Measurements from ENCODE around the gene PAX9. TPM values are rescaled to one million over a fixed set of nuclear protein-coding genes. Genes with fewer than 3 reads are reported as not detected.

PAX9 gene
- total and polyA plus RNA-seq, 2 of the 13 experiments (the other 11 are each of a cell fraction or from before 2014, with no cell fraction given): 0.03 TPM; not detected in 1

DNA sequence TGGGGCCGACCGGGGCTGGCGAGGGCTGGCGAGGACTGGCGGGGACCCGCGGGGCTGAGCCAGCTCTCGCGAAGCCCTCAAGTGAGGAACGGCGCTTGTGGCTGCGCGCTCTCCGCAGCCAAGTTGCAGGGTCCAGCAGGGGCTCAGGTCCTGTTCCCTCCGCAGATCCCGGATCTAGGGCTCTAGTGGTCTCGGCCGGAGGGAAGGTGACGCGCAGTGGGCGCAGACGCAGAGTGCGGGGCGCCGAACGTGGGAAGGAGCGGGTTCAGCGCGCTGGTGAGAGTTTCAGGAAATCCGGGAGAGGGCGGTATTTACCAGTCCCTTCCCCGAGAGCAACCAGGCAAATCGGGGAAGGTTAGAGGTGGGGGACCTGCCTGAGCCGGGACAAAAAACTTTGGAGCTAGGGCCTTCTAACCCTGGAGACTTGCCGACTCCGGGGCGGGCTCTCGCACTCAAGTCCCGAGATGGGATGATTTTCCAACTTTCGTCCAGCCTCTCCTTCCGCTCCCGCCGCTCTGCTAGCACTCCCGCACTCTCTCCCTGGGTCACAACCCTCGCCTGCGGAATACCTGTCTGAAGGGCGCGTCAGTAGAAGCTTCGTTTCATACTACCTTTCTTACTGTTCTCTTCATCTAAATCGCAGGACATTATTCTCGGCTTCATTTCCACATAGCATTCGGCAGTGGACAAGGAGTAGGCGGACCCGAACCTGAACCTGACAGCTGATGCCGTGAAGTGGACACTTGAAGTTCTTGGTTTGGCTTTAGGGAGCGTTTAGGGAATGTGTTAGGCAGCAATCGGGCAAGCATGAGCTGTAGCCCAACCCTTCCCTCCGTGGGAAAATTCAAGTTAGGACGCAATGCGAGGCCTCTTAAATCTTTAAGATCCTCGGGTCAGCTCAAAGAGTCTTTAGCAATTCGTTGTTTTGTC is 13.6 kb upstream of the PAX9 start (continued):
- TF ChIP-seq, protein P1, sequence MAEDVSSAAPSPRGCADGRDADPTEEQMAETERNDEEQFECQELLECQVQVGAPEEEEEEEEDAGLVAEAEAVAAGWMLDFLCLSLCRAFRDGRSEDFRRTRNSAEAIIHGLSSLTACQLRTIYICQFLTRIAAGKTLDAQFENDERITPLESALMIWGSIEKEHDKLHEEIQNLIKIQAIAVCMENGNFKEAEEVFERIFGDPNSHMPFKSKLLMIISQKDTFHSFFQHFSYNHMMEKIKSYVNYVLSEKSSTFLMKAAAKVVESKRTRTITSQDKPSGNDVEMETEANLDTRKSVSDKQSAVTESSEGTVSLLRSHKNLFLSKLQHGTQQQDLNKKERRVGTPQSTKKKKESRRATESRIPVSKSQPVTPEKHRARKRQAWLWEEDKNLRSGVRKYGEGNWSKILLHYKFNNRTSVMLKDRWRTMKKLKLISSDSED (CRISPR knock-in tag; IDR thresholded peaks at IDR 0.05): no peak
- TF ChIP-seq MXI1 (IDR thresholded peaks at IDR 0.05; ENCODE audit: borderline replicate concordance, low read depth, low read length): no peak
- TF ChIP-seq, protein P2, sequence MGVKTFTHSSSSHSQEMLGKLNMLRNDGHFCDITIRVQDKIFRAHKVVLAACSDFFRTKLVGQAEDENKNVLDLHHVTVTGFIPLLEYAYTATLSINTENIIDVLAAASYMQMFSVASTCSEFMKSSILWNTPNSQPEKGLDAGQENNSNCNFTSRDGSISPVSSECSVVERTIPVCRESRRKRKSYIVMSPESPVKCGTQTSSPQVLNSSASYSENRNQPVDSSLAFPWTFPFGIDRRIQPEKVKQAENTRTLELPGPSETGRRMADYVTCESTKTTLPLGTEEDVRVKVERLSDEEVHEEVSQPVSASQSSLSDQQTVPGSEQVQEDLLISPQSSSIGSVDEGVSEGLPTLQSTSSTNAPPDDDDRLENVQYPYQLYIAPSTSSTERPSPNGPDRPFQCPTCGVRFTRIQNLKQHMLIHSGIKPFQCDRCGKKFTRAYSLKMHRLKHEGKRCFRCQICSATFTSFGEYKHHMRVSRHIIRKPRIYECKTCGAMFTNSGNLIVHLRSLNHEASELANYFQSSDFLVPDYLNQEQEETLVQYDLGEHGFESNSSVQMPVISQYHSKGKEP (CRISPR knock-in tag; IDR thresholded peaks at IDR 0.05): no peak
- TF ChIP-seq HNRNPUL1 (IDR thresholded peaks at IDR 0.05; ENCODE audit: low read depth, low read length): no peak
- TF ChIP-seq SKI (IDR thresholded peaks at IDR 0.05; ENCODE audit: partially characterized antibody): no peak
- no peak for TF ChIP-seq RFXANK (CRISPR knock-in tag; IDR thresholded peaks at IDR 0.05)
- peak; percentile 18; the same call in 1 of the 2 replicates for TF ChIP-seq GATAD1 (CRISPR knock-in tag; IDR thresholded peaks at IDR 0.05)
- peak; percentile 59; the same call in 1 of the 2 replicates for TF ChIP-seq ZMAT3 (CRISPR knock-in tag; conservative IDR thresholded peaks at IDR 0.05)
- TF ChIP-seq XRCC5 (optimal IDR thresholded peaks at IDR 0.05; ENCODE audit: low read length): peak; percentile 73
- TF ChIP-seq MTA3 (CRISPR knock-in tag; IDR thresholded peaks at IDR 0.05): 0 out of 2 replicates have a peak, but pooled peaks have one; percentile 62
- TF ChIP-seq ZBTB7A (CRISPR knock-in tag; IDR thresholded peaks at IDR 0.05): 0 out of 2 replicates have a peak, but pooled peaks have one; percentile 45
- TF ChIP-seq ZNF616 (CRISPR knock-in tag; IDR thresholded peaks at IDR 0.05; ENCODE audit: low read depth): no peak
- TF ChIP-seq, protein P3, sequence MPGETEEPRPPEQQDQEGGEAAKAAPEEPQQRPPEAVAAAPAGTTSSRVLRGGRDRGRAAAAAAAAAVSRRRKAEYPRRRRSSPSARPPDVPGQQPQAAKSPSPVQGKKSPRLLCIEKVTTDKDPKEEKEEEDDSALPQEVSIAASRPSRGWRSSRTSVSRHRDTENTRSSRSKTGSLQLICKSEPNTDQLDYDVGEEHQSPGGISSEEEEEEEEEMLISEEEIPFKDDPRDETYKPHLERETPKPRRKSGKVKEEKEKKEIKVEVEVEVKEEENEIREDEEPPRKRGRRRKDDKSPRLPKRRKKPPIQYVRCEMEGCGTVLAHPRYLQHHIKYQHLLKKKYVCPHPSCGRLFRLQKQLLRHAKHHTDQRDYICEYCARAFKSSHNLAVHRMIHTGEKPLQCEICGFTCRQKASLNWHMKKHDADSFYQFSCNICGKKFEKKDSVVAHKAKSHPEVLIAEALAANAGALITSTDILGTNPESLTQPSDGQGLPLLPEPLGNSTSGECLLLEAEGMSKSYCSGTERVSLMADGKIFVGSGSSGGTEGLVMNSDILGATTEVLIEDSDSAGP (CRISPR knock-in tag; IDR thresholded peaks at IDR 0.05; ENCODE audit: borderline replicate concordance): peak; percentile 79
- TF ChIP-seq YEATS4 (CRISPR knock-in tag; IDR thresholded peaks at IDR 0.05; ENCODE audit: borderline replicate concordance): peak; percentile 52; the same call in 1 of the 2 replicates
- TF ChIP-seq ZKSCAN5 (CRISPR knock-in tag; IDR thresholded peaks at IDR 0.05): no peak
- TF ChIP-seq, protein P4, sequence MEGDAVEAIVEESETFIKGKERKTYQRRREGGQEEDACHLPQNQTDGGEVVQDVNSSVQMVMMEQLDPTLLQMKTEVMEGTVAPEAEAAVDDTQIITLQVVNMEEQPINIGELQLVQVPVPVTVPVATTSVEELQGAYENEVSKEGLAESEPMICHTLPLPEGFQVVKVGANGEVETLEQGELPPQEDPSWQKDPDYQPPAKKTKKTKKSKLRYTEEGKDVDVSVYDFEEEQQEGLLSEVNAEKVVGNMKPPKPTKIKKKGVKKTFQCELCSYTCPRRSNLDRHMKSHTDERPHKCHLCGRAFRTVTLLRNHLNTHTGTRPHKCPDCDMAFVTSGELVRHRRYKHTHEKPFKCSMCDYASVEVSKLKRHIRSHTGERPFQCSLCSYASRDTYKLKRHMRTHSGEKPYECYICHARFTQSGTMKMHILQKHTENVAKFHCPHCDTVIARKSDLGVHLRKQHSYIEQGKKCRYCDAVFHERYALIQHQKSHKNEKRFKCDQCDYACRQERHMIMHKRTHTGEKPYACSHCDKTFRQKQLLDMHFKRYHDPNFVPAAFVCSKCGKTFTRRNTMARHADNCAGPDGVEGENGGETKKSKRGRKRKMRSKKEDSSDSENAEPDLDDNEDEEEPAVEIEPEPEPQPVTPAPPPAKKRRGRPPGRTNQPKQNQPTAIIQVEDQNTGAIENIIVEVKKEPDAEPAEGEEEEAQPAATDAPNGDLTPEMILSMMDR (CRISPR knock-in tag; IDR thresholded peaks at IDR 0.05): peak; percentile 97
- TF ChIP-seq, protein P5, sequence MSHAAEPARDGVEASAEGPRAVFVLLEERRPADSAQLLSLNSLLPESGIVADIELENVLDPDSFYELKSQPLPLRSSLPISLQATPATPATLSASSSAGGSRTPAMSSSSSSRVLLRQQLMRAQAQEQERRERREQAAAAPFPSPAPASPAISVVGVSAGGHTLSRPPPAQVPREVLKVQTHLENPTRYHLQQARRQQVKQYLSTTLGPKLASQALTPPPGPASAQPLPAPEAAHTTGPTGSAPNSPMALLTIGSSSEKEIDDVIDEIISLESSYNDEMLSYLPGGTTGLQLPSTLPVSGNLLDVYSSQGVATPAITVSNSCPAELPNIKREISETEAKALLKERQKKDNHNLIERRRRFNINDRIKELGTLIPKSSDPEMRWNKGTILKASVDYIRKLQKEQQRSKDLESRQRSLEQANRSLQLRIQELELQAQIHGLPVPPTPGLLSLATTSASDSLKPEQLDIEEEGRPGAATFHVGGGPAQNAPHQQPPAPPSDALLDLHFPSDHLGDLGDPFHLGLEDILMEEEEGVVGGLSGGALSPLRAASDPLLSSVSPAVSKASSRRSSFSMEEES (CRISPR knock-in tag; IDR thresholded peaks at IDR 0.05): no peak
- TF ChIP-seq, protein P6, sequence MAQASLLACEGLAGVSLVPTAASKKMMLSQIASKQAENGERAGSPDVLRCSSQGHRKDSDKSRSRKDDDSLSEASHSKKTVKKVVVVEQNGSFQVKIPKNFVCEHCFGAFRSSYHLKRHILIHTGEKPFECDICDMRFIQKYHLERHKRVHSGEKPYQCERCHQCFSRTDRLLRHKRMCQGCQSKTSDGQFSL (CRISPR knock-in tag; IDR thresholded peaks at IDR 0.05): no peak
- no peak for TF ChIP-seq NCOA2 (CRISPR knock-in tag; IDR thresholded peaks at IDR 0.05)
- TF ChIP-seq TEAD3 (CRISPR knock-in tag; optimal IDR thresholded peaks at IDR 0.05; ENCODE audit: borderline replicate concordance): peak; percentile 21
- TF ChIP-seq FOXK2 (IDR thresholded peaks at IDR 0.05): no peak
- TF ChIP-seq MIER3 (CRISPR knock-in tag; IDR thresholded peaks at IDR 0.05; ENCODE audit: borderline replicate concordance): no peak

Data from HepG2 (cell line).